Activated CD8-positive, alpha-beta T cell treated with anti-CD3 and anti-CD28 coated beads for 36 hours (primary cell): Measurements from ENCODE around the gene SCFD2. TPM values are rescaled to one million over a fixed set of nuclear protein-coding genes. Genes with fewer than 3 reads are reported as not detected.

Experiments
- ATAC-seq: fragments of 200-7000 bp; cut with Tn5 transposase; one replicate; pipeline ENCODE4 v1.10.0; 2021; ENCODE audit warnings: mild to moderate bottlenecking, moderate library complexity
- CTCF ChIA-PET: fragments of 350-600 bp; sonication (Branson Sonifier 250); formaldehyde crosslinking; loops from one replicate; lab custom pipeline; 2021; ENCODE audit warnings: antibody characterized with exemption; lab: Charles Lee
- POLR2A ChIA-PET: fragments of 350-600 bp; sonication (Branson Sonifier 250); formaldehyde crosslinking; loops from one replicate; lab custom pipeline; 2021; ENCODE audit warnings: antibody characterized with exemption; lab: Charles Lee
- DNase-seq: peaks from one replicate; pipeline ENCODE4 v3.0.0-alpha.2; 2020
- H3K27ac Mint-ChIP-seq: one replicate; pipeline ENCODE4 v1.8.0; 2021; ENCODE audit warnings: mild to moderate bottlenecking, mixed read lengths
- H3K27me3 Mint-ChIP-seq: one replicate; pipeline ENCODE4 v1.8.0; 2021; ENCODE audit warnings: mixed read lengths
- H3K36me3 Mint-ChIP-seq: one replicate; pipeline ENCODE4 v1.8.0; 2021; ENCODE audit warnings: low read depth, mixed read lengths
- H3K4me1 Mint-ChIP-seq: one replicate; pipeline ENCODE4 v1.8.0; 2021; ENCODE audit warnings: low read depth, mixed read lengths
- H3K4me3 Mint-ChIP-seq: one replicate; pipeline ENCODE4 v1.8.0; 2021; ENCODE audit warnings: mild to moderate bottlenecking, moderate library complexity, mixed read lengths
- H3K9me3 Mint-ChIP-seq: one replicate; pipeline ENCODE4 v1.8.0; 2021; ENCODE audit warnings: mixed read lengths
- intact Hi-C: fragments of 100-400 bp; cut with micrococcal nuclease; formaldehyde crosslinking; loops from one replicate; pipeline ENCODE4 v1.10.0; 2022
- total RNA-seq, 2 experiments: library from RNA; stranded (reverse); gene quantifications; one replicate each; pipeline ENCODE4 v1.2.3, GENCODE V29; 2021
- TF ChIP-seq, protein P1 (sequence below): fragments of 200-600 bp; IDR thresholded peaks from one replicate; pipeline ENCODE4 v1.8.0; 2022; ENCODE audit warnings: antibody characterized with exemption, mild to moderate bottlenecking

SCFD2 gene
- total RNA-seq, 2 experiments from 2014 or later = 21.4 to 22.1 TPM

DNA sequence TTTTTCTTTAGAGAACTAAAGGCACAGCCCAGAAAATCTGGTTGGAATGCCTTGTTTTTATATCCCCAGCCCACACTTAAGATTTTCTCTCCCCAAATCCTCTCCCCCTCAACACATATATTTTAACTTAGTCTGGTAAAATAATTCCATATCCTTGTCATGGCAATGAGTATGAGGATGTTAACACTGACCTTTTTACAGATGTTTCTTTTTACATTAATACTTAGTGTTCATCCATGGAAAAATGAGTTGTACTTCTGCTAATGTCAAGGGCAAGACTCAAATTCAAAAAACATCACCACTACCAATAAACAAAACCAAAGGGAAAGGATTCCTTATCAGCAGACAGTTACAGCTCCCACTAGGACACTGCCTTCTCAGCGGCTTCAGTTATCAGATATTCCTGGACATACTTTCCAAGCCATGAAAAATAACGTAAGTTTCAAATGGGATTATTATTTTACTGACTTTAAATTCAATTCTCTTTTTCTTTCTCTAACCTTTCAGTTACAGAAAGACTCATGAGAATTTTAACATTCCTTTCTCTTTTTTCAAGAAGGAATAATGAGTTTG, 420.4 kb downstream of the SCFD2 start:
- TF ChIP-seq, protein P1, sequence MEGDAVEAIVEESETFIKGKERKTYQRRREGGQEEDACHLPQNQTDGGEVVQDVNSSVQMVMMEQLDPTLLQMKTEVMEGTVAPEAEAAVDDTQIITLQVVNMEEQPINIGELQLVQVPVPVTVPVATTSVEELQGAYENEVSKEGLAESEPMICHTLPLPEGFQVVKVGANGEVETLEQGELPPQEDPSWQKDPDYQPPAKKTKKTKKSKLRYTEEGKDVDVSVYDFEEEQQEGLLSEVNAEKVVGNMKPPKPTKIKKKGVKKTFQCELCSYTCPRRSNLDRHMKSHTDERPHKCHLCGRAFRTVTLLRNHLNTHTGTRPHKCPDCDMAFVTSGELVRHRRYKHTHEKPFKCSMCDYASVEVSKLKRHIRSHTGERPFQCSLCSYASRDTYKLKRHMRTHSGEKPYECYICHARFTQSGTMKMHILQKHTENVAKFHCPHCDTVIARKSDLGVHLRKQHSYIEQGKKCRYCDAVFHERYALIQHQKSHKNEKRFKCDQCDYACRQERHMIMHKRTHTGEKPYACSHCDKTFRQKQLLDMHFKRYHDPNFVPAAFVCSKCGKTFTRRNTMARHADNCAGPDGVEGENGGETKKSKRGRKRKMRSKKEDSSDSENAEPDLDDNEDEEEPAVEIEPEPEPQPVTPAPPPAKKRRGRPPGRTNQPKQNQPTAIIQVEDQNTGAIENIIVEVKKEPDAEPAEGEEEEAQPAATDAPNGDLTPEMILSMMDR = no peak
- Mint-ChIP-seq H3K27me3 (no peaks in the 10 kb centered on the region), H3K27ac (no peak overlapping the region), H3K4me3 (no peak overlapping the region), H3K4me1 (no peaks in the 10 kb centered on the region), H3K9me3 (no peaks in the 10 kb centered on the region), H3K36me3 (peaks cover 3% of the 10 kb centered on the region)
- intact Hi-C loops = no loop called here
- DNase-seq (no peak), ATAC-seq (no peak)
- CTCF ChIA-PET = no interaction called here
- POLR2A ChIA-PET = no interaction called here

- no peak for DNase-seq
- no peaks in the 10 kb centered on the region for H3K36me3 Mint-ChIP-seq
- no peak overlapping the region for H3K4me3 Mint-ChIP-seq
- H3K27ac Mint-ChIP-seq = no peak overlapping the region
- ChIA-PET POLR2A (no interaction called here), CTCF (interaction anchor here (1.8 kb wide), 1 partner anchor 27 kb away, joined by 4 read pairs; no protein-coding TSS in a partner anchor)
- no peak for ATAC-seq
- H3K27me3 Mint-ChIP-seq = no peaks in the 10 kb centered on the region
- H3K4me1 Mint-ChIP-seq = no peaks in the 10 kb centered on the region
- H3K9me3 Mint-ChIP-seq = no peaks in the 10 kb centered on the region
- intact Hi-C loops = no loop called here
- TF ChIP-seq, protein P1 = no peak
Measured at GRCh38 chr4:52943677-52944076, 422.2 kb downstream of the SCFD2 start.

DNA sequence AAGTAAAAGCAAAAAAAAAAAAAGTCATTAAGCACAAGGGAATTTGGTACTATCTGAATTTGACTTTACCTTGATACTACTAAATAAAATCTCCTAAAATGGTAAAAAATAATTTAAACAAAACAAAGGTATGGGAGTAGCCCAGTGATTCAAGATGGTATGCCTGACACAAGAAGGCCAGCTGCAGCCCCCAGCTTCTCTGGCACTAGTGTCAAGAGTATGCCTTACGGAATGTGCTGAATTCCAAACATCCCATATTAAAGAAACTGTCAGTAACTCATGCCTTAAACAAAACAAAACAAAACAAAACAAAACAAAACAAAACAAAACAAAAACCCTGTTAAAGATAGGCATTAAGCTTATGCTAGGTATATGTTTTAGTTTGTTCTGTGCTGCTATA, 422.9 kb downstream of the SCFD2 start:
- Mint-ChIP-seq H3K4me3 (no peak overlapping the region), H3K27ac (no peak overlapping the region), H3K36me3 (no peaks in the 10 kb centered on the region), H3K9me3 (no peaks in the 10 kb centered on the region), H3K27me3 (no peaks in the 10 kb centered on the region), H3K4me1 (no peaks in the 10 kb centered on the region)
- TF ChIP-seq, protein P1 = no peak
- ChIA-PET POLR2A (no interaction called here), CTCF (interaction anchor here (1.8 kb wide), 1 partner anchor 26 kb away, joined by 4 read pairs; no protein-coding TSS in a partner anchor)
- intact Hi-C loops = no loop called here
- ATAC-seq (no peak), DNase-seq (no peak)

DNA sequence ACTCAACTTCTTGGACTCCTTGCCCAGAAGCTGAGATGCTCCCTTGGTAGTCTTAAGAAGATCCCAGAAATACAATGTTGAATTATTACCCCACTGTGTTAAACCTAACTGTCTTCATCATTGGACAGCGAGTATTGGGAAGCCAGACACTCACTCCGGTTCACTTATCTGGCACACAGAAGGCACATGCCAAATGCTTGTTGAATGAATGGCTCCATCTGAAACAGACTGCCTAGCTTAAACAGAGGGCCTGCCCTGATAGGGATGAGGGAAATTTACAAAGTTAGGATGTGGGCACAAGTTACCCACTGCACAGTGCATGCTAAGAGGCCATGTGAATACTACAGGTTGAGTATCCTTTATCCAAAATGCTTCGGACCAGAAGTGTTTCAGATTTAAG, 424.4 kb downstream of the SCFD2 start:
- no peaks in the 10 kb centered on the region for H3K9me3 Mint-ChIP-seq
- intact Hi-C loops = no loop called here
- TF ChIP-seq, protein P1 = no peak
- DNase-seq = no peak
- H3K36me3 Mint-ChIP-seq = peaks cover 7% of the 10 kb centered on the region
- no peak overlapping the region for H3K27ac Mint-ChIP-seq
- no peak for ATAC-seq
- ChIA-PET POLR2A (no interaction called here), CTCF (interaction anchor here (1.3 to 1.7 kb wide), 3 partner anchors 9 to 31 kb away, joined by 3 to 5 read pairs (median 3); no protein-coding TSS in a partner anchor)
- no peak overlapping the region for H3K4me3 Mint-ChIP-seq
- no peaks in the 10 kb centered on the region for H3K4me1 Mint-ChIP-seq
- no peaks in the 10 kb centered on the region for H3K27me3 Mint-ChIP-seq

DNA sequence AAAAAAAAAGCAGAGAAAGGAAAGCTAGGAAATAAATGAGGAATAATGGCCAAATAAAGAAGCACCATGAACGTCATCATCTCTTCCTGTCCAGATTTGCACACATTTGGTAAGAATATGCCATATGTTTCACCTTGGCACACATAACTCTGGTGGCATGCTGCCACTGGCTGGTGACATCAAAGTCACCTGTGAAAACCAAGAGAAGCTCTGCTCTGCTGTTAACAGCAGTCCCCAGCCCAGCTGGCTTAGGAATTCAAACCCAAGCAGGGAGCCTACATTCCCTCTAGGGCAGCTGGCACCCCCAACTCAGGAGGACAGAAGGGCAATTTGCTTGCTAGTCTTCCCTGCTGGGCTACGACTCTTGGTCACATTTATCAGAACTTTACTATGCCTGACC, 426.1 kb downstream of the SCFD2 start:
- peaks cover 8% of the 10 kb centered on the region for H3K36me3 Mint-ChIP-seq
- H3K27me3 Mint-ChIP-seq = no peaks in the 10 kb centered on the region
- TF ChIP-seq, protein P1 = no peak
- DNase-seq (no peak), ATAC-seq (no peak)
- H3K4me3 Mint-ChIP-seq = no peak overlapping the region
- CTCF ChIA-PET = interaction anchor here (1.4 kb wide), 1 partner anchor 30 kb away, joined by 3 read pairs; no protein-coding TSS in a partner anchor
- no peaks in the 10 kb centered on the region for H3K4me1 Mint-ChIP-seq
- H3K27ac Mint-ChIP-seq = no peak overlapping the region
- POLR2A ChIA-PET = no interaction called here
- H3K9me3 Mint-ChIP-seq = no peaks in the 10 kb centered on the region
- intact Hi-C loops = no loop called here
